Mesodermal cell (in vitro differentiated cells): ENCODE results near the gene PNPLA7.

Source experiments
- H3K27ac ChIP-seq: 2 replicates; pipeline ENCODE4 v1.7.0; 2013; ENCODE audit warnings: mild to moderate bottlenecking, low read depth, low read length, moderate library complexity; ENCODE audit not compliant: severe bottlenecking
- H3K36me3 ChIP-seq: 2 replicates; pipeline ENCODE4 v1.7.1; 2013; ENCODE audit warnings: mild to moderate bottlenecking, low read length, moderate library complexity; ENCODE audit not compliant: control insufficient read depth, insufficient read depth
- H3K4me1 ChIP-seq: one replicate; pipeline ENCODE4 v1.7.1; 2013; ENCODE audit warnings: mild to moderate bottlenecking, low read length; ENCODE audit not compliant: insufficient read depth, control insufficient read depth, poor library complexity, severe bottlenecking
- H3K4me3 ChIP-seq: 2 replicates; pipeline ENCODE4 v1.7.0; 2013; ENCODE audit warnings: low read length, control low read depth, mild to moderate bottlenecking; ENCODE audit not compliant: insufficient read depth, poor library complexity, severe bottlenecking; ENCODE audit errors: extremely low read depth
- H3K9me3 ChIP-seq: 2 replicates; pipeline ENCODE4 v1.7.1; 2013; ENCODE audit warnings: mild to moderate bottlenecking, low read length, moderate library complexity; ENCODE audit not compliant: control insufficient read depth
- WGBS, 2 experiments: methylation state at CpG; one replicate each; pipeline ENCODE4 v1.1.5; 2013; ENCODE audit warnings: missing lambda C conversion rate in 2 of 2; ENCODE audit not compliant: insufficient coverage in 2 of 2; 5-methylcytosine and 5-hydroxymethylcytosine counted together

PNPLA7 gene

DNA sequence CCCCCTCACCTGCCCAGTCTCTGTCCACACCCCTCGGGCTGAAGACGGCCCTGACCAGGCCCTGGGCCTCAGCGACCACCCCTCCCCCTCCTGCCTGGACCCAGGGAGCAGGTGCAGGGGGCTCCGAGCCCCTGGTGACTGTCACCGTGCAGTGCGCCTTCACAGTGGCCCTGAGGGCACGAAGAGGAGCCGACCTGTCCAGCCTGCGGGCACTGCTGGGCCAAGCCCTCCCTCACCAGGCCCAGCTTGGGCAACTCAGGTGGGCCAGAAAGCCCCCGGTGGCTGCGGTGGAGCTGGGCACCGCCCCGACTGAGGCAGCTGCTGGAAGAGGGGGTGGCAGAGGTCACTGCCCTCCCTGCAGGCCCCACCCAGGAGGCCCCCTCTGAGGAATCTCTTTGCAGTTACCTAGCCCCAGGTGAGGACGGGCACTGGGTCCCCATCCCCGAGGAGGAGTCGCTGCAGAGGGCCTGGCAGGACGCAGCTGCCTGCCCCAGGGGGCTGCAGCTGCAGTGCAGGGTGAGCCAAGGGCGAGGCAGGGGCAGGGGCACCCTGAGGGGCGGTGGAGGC lies 116.8 kb downstream of the PNPLA7 start:
- 85% methylated on average over 18 of the region's 19 CpGs for WGBS, 2 experiments
- Histone ChIP-seq H3K36me3 (no peaks in the 10 kb centered on the region), H3K4me3 (no peak overlapping the region), H3K27ac (no peak overlapping the region), H3K4me1 (no peaks in the 10 kb centered on the region), H3K9me3 (no peaks in the 10 kb centered on the region)

DNA sequence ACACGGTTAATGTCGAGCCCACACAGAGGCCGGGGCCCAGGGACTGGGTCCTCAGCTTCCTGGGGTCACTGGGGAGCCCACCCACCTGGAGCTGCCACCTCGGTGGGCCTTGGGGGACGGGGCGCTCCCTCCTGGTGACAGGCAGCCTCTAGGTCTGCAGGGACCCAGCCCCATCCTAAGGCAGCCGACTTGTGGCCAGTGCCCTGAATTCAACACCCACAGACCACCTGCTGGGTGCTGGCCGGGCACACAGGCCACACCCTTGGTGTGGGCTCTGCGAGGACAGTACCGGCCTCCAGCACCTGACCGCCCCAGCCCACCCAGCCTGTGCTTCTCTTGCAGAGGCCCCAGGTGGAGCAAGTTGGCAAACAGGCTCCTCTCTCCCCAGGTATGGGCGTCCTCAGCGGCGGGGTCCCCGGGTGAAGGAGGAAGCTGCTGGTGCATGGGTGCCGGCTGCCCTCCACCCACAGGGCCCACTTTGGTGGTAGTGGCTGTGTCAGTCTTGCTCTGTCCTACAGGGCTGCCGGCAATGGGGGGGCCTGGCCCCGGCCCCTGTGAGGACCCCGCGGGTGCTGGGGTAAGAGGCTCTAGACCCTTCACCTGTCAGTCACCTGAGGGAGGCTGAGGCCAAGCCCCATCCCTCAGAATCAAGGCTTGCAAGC lies 117.4 kb downstream of the PNPLA7 start:
- H3K9me3 ChIP-seq: no peaks in the 10 kb centered on the region
- H3K36me3 ChIP-seq: no peaks in the 10 kb centered on the region
- WGBS, 2 experiments: 91% methylated on average over 19 of the region's 20 CpGs
- no peak overlapping the region for H3K27ac ChIP-seq
- H3K4me3 ChIP-seq: no peak overlapping the region
- H3K4me1 ChIP-seq: no peaks in the 10 kb centered on the region

DNA sequence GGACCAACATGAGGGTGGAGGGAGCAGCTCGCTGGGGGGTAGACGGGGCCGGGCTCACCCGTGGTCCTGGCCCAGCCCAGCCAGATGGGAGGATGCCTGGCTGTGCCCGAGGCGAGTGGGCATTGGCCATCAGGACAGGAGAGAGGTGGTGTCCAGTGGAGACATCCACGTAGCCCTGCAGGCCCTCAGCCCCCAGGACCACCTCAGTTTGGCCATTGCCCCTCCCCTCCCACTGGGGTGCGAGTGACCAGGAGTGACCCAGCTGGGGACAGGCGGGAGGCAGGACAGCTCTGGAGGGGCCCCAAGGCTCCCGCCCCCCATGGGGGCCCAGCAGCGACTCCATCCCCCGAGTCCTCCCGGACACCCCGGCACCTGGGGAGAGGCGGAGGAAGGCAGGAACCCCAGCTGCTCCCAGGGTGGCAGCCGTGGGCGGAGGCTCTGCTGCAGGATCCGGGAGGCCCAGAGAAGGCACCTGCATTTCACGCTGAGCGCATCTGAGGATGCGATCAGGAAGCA lies 118.7 kb downstream of the PNPLA7 start:
- Histone ChIP-seq H3K36me3 (no peaks in the 10 kb centered on the region), H3K4me1 (no peaks in the 10 kb centered on the region), H3K9me3 (no peaks in the 10 kb centered on the region), H3K27ac (no peak overlapping the region), H3K4me3 (no peak overlapping the region)
- WGBS, 2 experiments: 86 to 90% methylated on average over 18 to 20 of the region's 21 CpGs

DNA sequence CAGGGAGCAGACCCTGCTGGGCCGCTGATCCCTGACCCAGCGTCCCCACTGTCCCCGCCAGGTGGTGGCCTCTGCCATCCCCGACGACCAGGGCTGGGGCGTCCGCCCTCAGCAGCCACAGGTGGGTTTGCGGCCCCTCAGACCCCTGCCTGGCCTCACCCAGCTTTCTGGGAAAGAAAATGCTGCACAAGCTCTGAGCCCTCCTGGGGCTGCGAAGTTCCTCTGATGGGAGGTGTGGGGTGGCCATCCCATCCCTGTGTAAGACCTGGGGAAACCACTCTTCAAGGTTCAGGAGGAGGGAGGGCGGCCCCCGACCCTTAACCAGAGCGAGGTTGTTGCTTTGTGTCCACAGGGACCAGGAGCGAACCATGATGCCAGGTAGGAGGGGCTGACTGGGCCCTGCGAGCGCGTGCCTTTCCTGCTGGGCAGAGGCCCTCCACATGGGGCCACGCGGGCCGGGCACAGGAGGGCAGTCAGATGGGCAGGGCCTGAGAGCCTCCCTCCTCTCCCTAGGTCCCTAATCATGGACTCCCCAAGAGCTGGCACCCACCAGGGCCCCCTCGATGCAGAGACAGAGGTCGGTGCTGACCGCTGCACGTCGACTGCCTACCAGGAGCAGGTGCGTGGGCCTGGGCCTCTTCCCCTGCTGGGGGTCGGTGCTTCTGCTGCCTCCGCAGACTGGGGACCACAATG lies 119.3 kb downstream of the PNPLA7 start:
- no peaks in the 10 kb centered on the region for H3K36me3 ChIP-seq
- no peaks in the 10 kb centered on the region for H3K4me1 ChIP-seq
- H3K4me3 ChIP-seq: no peak overlapping the region
- no peak overlapping the region for H3K27ac ChIP-seq
- 89 to 92% methylated on average over 20 to 25 of the region's 27 CpGs for WGBS, 2 experiments
- no peaks in the 10 kb centered on the region for H3K9me3 ChIP-seq

DNA sequence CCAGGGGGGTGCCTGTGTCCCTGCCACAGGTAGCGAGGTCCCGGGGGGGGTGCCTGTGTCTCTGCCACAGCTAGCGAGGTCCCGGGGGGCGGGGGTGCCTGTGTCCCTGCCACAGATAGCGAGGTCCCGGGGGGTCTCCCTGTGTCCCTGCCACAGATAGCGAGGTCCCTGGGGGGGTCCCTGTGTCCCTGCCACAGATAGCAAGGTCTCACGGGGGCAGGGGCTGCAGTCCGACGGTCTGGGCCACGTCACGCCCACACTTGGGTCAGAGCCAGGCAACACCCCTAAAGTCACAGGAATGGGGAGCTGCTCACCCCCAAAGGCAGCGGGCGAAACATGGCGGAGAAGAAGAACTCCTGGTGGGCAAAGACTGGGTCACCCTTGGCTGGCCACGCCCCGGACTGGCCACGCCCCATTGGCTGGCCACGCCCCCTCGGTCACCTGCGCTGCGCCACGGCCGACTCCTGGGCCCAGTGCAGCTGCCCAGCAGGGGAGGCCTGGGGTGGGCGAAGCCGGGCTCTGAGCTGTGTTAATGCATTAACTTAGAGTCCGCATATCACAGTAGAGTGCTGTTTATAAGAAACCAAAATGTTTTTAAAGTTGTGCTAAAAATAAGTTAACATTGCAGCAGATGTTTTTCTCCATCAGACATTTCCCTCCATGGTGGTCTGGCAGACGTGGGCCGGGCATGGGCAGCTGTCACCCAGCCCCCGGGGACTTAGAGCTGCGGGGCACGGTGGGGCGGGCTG lies 120.1 kb downstream of the PNPLA7 start:
- Histone ChIP-seq H3K4me1 (peaks cover 3% of the 10 kb centered on the region), H3K36me3 (no peaks in the 10 kb centered on the region), H3K4me3 (no peak overlapping the region), H3K9me3 (no peaks in the 10 kb centered on the region), H3K27ac (no peak overlapping the region)
- WGBS, 2 experiments: 69 to 71% methylated on average over 29 to 30 of the region's 34 CpGs

DNA sequence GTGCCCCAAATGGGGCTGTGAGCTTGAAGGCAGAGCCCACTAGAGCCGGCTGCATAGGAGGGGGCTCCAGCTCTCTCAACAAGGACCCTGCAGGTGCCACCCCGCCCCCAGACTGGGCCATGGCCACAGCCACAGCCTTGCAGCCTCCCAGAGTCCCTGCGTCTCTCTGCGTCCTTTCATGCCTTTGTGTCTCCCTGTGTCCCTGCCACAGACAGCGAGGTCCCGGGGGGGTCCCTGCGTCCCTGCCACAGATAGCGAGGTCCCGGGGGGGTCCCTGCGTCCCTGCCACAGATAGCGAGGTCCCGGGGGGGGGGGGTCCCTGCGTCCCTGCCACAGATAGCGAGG lies 120.7 kb downstream of the PNPLA7 start:
- 91 to 98% methylated on average over 7 to 8 of the region's 14 CpGs for WGBS, 2 experiments
- Histone ChIP-seq H3K27ac (no peak overlapping the region), H3K4me1 (peaks cover 3% of the 10 kb centered on the region), H3K9me3 (no peaks in the 10 kb centered on the region), H3K4me3 (no peak overlapping the region), H3K36me3 (no peaks in the 10 kb centered on the region)

DNA sequence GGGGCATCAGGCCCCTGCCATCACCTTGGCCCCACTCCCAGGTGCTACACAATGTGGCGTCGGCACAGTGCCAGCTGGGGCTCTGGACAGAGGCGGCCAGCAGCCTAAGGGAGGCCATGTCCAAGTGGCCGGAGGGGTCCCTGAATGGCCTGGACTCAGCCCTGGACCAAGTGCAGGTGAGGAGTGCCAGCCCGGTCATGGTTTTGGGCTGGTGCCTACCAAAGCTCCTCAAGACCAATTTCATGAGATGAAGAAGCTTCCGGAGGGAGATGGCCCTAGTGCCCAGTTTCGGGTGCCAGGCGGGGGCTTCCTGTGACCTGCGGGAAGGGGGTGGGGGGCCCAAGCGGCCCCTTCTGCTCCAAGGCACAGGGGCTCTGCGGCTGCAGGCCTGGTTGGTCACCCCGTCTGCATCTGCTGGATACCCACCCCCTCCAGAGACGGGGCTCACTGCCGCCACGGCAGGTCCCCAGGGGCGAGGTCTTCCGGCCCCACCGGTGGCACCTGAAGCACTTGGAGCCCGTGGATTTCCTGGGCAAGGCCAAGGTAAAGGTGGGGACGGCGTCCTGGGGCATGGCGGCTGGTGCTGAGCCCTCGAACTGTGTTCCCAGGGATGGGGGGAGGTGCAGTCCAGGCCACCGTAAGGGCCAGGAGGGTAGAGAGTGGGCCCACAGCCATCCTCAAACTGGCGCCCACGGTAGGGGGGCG lies 121.2 kb downstream of the PNPLA7 start:
- no peak overlapping the region for H3K27ac ChIP-seq
- H3K36me3 ChIP-seq: no peaks in the 10 kb centered on the region
- H3K9me3 ChIP-seq: no peaks in the 10 kb centered on the region
- H3K4me1 ChIP-seq: peaks cover 4% of the 10 kb centered on the region
- WGBS, 2 experiments: 92% methylated on average over 23 to 27 of the region's 27 CpGs
- H3K4me3 ChIP-seq: no peak overlapping the region

DNA sequence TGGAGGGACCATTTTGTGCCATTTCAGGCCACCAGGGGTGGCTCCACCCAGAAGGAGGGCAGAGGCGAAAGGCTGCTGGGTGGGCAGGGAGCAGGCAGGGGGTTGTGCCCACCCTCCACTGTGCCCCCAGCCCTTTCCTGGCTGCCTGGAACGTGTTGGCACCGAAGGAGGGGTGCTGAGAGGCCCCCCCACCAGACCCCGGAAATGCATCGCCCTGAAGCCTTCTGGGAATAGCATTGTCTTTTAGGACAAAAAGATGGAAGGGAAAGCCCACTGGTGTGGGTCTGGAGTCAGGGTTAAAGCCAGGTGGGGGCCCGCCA lies 121.9 kb downstream of the PNPLA7 start:
- no peaks in the 10 kb centered on the region for H3K9me3 ChIP-seq
- no peak overlapping the region for H3K27ac ChIP-seq
- H3K36me3 ChIP-seq: no peaks in the 10 kb centered on the region
- no peak overlapping the region for H3K4me3 ChIP-seq
- WGBS, 2 experiments: 87 to 97% methylated on average over 4 of the region's 6 CpGs
- peaks cover 7% of the 10 kb centered on the region for H3K4me1 ChIP-seq

DNA sequence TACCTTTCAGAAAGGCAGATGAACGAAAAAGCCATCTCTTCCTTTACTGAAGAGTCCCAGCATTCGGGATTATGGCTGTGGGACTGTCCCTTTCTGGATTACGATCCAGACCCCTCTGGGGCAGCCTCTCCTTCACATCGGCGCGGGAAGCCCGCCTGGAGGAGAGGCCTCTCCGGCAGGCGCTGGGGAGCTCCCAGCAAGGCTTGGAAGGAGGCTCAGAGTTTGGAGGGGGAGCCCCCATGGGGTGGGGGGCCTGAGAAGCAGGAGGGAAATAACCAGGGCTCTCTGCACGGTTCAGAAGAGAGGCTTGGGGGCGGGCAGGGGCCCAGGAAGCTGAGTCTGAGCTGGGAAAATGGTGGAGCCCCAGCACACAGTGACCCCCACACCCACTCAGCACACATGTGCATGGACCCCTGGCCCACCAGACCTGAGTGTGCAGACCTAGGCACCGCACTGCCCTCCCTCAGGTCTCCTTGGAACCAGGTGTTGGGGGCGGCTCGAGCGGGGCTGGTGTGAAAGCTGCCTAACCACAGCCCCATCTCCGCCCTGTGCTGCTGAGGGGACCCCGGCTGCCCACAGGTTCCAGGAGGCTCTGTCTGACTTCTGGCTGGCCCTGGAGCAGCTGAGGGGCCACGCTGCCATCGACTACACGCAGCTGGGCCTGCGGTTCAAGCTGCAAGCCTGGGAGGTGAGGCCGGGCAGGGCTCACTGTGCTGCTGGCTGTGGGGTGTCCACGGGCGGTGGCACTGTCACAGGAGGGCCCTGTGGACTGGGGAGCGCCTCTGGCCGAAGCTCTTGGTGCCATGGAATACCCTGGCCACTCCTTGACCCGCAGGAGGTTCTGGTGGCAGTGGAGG lies 122.5 kb downstream of the PNPLA7 start:
- Histone ChIP-seq H3K36me3 (no peaks in the 10 kb centered on the region), H3K9me3 (no peaks in the 10 kb centered on the region), H3K4me3 (no peak overlapping the region), H3K27ac (no peak overlapping the region), H3K4me1 (peaks cover 7% of the 10 kb centered on the region)
- 83 to 86% methylated on average over 21 to 27 of the region's 27 CpGs for WGBS, 2 experiments
